NOMO-1 treated with DMSO at 0.1 percent for 48 hours (cell line): ENCODE data around the gene UCN2.
"Not testable (repeated sequence)": the region's sequence is repeated elsewhere in the genome, so short reads cannot be mapped to it uniquely, and the experiment has no call there.

ENCODE experiments used
- DNase-seq: peaks from one replicate; lab custom pipeline; 2025; ENCODE audit not compliant: unreplicated experiment; lab: John Stamatoyannopoulos, UW

UCN2 gene

DNA sequence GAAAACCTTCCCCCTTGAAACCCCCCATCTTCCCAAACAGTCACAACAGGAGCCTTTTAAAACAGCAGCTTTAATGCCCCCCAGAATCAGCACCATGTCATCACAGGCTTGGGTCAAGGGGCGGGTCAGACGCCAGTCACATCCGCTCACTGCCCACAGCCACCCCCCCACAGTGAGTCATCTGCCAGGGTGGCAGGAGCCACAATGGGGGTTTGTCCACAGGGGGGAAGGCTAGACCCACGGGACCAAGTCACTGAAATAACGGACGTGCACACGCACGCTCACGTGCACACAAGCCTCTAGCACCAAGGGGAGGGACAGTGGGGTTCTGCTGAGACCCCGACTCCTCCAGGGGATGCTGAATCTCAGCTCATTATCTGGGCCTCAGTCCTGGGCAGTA lies 441 bp upstream of the UCN2 start:
- peak; percentile 73 for DNase-seq

DNA sequence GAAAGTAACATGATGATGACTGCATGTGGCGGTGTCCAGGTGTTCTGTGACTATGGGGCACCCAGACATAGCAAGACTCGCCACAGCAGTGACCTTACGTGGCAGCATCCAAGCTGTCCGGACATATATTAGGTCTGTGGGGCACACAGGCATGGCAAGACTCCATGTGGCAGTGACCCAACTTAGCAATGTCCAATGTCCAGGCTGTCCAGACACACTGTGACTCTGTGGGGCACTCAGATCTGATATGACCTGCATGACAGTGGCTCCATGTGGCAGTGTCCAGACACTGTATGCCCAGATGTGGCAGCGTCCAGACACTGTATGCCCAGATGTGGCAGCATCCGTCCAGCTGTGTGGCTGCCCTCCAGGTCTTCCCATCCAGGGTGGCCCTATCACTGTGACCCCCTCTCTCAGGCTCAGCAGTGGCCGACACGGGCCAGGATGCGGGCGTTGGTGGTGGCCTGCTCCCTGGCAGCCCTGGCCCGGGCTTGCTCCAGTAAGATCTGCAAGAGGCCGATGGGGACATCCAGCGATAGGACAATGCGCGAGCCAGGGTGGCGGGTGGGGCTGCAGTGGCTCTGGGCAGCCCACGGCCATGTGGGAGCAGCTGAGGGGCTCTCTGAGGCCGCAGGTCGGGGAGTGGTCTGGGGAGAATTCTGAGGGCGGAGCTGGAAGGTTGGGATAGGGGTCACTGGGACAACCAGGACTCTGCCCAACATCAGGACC lies 1.1 kb downstream of the UCN2 start:
- DNase-seq: no peak

DNA sequence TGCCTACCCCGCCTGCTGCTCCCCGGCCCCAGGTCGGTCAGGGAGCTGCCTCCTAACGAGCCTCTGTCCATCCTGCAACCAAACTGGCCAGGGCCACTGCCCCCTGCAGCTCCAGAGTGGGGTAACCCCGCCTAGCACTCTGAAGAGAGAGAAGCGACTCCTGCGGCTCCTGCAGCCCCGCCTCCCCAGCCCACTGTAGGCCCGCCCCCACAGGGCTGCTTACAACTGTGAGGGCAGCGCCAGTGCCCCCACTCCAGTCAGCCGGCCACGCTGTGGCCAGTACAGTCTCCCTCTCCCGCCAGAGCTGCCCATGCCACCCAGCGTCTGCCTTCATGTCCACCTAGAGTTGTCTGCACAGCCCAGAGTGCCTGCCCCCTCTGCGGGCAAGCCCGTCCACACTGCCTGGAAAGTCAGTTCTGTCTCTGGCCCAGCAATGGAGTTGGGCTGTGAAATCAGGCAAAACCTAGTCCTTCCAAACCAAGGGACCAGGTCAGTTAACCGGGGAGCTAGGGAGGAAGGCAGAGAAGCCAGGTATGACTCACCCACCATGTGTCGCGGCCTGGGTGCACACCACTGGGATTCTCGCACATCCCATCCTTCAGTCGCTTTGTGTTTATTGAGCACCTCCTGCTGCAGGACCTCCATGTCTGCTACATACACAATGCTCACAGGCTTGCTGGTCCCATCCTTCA lies 2.4 kb downstream of the UCN2 start:
- peak; percentile 62 for DNase-seq

DNA sequence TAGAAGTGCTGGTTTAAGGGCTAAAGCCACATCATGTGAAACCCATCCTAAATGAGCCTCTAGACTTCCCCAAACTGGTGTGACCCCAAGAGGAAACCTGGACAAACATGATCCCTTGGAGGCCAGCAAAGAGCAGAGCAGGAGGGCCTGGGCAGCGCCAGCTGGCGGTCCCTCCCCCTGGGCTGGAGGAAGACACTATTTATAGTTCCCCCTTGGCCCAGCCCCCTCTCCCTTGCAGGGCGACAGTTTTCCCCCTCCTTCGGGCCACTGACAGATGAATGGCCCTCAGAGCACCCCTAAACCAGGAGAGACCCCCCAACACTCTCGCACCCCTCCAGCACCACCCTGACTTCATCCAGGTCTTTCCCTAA lies 2.9 kb downstream of the UCN2 start:
- DNase-seq: no peak

DNA sequence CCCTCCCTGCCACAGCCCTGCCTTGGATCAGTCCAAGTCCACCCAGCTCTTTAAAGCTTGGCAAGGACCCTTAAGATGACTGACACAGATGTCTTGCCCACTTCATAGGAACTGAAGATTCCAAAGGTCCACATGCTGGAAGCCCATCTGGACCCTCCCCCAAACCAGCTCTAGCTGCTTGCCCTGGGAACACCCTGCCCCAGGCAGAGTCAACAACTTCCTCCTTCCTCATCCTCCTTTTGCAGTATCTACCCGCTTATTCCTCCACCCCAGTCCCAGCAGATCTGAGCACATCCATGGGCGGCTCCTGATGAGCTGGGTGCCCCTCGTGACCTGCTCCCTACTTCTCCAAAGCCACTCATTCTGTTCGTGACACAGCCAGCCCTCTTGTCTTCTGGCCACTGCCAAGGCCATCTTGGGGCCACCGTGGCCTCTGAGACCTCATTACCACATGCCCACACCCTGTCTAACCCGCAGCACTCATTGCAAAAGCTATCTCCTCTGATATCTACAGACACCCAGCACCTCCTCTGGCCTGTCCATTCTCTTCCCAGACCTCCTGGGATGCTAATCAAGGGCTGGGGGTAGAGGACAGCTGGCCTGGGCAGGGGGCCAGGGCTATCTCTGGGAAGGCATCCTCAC lies 5.0 kb downstream of the UCN2 start:
- peak; percentile 48 for DNase-seq

DNA sequence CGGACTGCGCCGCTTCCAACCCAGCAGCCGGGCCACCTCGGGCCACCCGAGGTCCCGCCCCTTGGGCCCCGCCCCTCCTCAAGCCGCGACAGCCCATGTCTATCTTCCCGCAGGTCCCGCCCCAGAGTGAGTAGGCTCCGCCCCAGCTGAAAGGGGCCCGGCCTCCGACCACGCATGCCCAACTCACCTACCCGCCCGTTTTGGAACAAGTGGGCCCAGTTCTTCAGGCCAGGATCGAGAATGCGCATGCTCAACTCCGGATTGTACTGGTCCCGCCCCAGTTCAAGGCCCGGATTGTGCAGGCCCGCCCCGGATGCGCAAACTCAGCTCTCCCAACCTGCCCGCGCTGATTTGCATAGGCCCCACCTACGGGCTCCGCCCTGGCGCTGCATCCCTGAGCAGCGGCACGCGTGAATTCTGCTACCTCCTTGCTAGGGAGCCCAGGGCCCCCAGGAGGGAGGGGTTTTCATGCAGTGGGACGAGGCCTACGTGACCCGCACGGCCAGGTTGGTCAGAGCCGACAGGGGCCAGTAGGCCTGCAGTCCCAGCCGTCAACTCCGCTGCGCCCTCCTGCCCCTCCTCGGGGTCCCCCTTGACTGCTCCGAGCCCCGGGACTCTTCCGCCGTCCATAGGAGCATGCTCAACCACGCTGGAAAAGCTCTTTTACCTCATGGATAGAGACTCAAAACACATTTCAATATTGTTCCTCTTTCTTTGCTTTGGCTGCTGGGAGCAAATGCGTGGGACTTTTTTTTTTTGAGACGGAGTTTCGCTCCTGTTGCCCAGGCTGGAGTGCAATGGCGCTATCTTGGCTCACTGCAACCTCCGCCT lies 6.6 kb downstream of the UCN2 start, which contains the start of gene PFKFB4:
TSS of gene PFKFB4 (minus strand) at position 8 of the 831 bp plus-strand sequence. CDS start 26 bp downstream, outside the sequence.
- peak; percentile 99 for DNase-seq

DNA sequence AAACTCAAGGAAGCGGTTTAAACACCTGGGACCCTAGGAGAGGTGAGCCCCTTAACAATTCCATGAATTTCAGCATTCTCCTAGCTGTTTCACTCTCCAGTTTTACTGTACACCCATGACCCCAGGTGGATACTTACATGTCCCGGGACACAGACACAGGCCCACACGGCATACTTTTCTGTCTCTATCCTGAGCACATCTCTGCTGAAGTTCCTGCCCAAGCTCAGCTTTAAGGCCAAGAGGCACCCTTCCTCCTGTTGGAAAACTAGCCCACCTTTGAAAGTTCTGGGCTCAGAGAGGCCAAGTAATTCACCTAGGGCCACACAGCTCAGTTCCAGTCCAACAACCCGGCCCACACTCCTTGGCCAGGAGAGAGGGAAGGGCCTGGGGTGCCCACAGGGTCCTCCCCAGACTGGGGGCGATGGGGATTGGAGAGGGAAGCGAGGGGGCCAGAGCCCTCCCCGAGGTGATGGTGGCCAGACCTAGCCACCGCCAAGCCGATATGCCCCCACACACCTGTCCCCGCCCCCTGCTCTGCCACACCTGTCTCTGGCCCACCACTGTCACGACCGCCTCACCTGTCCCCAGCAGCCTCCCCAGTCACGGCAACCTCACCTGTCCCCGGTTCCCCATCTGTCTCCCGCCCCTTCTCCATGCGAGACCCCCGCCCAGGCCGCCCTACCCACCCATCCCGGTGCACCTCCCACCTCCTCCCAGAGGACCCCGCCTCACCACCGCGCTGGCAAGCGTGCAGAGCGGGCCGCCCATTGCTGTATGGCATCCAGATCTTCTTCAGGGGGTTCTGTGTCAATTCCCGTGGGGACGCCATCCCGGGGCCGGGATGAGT lies 7.4 kb downstream of the UCN2 start:
- peak; percentile 5 for DNase-seq

DNA sequence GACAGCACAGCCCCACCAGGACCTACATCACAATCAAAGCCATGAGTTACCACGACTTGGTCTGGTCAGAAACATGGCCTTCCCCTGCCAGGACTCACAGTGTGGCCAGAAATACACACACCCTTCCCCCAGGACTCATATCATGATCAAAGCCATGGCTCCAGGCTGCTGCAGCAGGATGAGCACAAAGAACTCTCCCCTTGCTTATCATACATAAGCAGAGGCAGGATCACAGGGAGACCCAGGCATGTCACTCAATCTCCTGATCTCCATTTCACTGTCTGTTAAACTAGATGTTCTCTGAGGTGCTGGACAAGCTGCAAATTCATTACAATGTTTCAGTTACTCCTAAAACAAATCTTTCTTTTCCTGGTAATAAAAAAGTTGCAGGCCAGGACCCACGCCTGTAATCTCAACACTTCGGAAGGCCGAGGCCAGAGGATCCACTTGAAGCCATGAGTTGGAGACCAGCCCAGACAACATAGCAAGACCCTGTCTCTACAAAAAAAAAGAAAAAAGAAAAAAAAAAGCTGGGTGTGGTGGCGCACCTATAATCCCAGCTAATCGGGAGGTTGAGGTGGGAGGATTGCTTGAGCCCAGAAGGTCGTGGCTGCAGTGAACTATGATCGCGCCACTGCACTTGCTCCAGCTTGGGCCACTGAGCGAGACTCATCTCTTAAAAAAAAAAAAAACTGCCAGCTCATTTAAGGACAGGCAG lies 8.2 kb downstream of the UCN2 start:
- no peak for DNase-seq

DNA sequence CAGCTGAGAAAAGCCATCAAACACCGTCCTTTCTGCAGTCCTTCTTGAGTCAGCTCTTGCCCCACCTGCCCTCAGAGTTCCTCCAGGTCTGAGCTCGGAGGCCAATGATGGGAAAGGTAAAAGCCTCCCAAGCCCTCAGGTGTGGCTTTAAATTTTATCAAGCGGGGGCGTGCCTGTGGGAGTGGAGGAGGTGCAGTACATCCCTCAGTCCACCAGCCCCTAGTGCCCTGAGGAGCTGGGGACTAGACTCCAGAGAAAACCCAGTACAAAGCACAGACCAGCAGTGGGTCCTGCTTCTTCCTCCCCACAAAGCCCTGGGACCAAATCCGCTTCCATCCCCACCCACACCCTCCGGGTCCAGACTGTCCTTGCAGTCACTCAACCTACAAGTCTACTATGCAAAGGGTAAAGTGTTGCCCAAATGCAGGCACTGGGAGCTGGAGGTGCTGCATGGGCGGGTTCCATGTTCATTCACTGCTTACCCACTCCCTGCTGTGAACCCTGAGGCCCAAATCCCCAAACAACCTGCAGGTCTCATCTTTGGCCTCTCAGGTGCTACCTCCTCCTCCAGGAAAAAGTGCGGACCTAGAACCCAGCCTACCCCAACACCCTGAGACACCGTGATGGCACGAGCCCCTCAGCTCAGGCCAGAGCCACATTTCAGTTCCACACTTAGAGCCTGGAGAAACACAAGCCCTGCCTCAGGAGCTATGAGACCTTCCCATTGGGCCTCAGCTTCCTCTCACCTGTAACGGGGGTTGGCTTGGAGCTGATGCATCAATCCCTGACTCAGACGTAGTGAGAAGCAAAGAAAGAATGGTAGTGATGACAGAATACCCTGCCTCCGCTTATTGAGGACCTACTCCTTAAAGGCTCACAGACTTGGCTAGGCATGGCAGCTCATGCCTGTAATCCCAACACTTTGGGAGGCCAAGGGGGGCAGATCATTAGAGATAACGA lies 9.4 kb downstream of the UCN2 start:
- no peak for DNase-seq

DNA sequence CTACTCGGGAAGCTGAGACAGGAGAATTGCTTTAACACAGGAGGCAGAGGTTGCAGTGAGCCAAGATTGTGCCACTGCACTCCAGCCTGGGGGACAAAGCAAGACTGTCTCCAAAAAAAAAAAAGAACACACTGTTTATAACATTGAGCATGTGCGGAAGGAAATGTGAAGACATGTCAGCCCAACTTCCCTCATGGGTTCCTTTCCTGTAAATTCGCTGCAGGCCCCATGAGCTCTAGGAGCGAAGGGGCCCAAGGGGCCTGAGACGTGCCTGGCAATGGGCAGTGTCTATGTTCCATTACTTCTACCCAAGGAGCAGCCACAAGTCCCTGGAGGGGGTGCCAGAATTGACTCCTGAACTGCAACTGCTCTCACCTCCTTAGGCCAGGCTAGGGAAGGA lies 10.2 kb downstream of the UCN2 start:
- no peak for DNase-seq

DNA sequence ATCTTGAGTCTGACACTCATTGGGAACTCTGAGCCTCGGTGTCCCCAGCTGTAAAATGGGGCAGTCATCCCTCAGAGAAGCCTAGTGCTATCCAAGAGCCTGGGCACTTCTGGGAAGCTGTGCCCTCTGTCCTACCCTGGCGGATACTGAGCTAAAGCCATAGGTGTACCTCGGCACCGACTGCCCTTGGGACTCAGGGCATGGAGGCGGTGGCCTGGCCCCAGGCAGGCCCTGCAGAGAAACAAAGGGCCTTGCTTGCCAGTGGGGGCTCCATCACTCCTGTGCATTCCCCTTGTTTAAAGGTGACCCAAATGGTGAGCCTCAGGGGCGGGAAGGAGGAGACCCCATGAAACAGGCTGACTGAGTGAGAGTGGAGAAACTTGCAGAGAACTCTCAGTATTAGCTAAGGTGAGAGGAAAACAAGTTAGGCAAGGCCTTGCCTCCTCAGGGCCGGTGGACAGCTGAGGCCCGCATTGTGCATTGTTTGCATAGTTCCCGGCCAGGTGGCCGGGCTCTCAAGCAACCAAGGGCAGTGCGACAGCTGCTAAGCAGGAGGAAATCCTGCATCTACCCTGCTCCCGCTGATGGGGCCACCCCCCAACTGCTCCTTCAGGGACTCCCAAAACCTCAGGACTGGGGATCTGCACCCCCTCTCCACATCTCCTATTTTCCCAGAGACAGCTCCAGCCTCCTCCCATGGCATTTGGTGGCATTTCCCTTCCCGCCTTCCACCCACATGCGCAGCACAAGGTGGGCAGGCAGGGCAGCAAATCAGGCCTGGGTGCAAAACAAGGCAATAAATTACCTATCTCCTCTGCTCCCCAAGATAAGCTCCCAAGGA lies 11.2 kb downstream of the UCN2 start:
- no peak for DNase-seq

DNA sequence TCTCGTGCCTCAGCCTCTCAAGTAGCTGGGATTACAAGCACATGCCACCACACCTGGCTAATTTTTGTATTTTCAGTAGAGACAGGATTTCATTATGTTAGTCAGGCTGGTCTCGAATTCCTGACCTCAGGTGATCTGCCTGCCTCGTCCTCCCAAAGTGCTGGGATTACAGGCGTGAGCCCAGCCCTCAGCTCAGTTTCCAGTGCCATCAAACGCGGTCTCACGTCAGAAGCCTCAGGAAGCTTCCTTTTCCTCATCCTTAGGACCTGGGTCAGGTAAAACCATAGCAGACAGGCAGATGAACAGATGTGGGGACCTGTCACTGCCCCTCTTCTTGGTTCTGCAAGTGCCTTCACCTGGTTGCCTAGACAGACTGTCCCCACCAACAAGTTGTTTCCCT lies 11.9 kb downstream of the UCN2 start:
- not testable (repeated sequence) for DNase-seq

DNA sequence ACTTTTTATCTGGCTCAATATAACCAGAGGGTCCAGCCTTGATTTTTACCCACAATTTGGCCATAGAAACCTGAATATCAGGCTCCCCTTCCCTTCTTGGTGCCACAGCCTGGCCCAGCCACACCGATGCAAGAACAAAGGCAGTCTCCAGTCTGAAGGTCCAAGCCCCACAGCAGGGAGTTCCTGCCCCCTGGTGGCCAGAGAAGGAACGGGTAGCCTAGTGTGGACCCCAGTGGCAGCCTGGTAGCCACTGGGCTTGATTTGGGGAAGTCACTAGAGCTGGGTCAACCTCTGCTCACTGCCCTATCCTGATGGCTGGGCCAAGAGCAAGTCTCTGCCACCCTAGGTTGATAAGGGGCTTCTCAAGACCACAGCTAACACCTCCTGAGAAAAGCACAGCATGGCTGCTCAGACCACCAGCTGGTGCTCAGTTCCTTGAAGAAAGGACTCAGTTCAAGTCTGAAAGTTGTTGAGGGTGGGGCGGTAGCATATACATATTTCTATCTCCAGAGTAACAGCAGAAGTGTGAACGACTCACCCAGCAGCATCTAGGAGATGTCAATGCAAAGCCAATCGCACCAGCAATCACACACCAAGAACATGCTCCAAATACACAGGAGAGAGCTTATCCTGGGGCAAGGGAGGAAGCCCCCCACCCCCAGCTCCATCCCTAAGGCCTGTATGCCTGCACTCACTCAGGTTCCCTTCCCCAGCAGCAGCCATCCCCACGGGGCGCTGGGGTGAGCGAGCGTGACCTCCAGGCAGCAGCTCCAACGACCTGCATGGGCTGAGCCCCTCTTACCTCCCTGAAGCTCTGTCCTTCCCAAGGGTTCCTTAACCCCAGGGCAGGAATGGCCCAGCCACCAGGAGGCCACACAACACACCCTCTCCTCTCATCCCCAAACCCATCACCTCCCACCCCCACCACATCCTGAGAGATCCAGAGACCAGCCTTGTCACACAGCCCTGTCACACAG lies 14.6 kb downstream of the UCN2 start:
- peak; percentile 88 for DNase-seq

DNA sequence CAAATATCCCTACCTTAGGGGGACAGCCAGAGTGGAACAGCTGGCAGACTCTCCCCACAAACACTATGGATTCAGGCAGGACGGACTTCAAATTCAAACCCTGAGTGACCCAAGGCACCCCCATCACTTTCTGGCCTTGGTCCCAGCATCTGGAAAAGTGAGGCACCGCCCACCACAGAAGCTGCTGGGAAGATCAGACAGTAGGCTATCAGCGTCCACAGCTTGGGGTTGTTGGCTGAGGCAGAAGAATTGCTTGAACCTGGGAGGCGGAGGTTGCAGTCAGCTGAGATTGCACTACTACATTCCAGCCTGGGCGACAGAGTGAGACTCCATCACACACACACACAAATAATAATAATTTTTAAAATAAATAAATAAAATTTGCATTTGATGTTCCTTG lies 15.5 kb downstream of the UCN2 start:
- no peak for DNase-seq

DNA sequence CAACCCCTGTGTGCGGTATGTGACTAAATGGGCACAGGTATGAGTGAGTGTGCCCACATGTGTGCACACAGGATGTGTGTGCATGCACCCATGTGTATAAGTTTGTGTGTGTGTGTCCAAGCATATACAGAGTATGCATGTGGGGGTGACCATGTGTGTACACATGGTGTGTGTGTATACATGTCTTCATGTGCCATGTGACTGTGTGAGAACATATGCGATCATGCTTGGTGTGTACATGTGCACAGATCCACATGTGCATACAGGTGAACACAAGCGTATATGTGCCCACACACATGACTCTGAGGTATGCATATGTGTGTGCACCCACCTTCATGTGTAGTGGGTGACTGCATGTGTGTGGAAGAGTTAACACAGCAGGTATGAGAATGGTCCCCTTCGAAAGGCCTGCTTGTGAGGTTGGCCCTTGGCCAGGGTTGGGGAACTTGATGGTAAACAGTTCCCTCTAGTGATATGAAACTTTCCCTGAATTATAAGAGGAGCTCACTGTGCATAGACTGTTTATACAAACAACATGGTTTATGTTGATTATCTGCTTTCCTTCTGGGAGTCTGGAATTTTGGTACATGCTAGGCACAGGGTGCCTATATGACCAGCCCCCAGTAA lies 17.3 kb downstream of the UCN2 start:
- no peak for DNase-seq

DNA sequence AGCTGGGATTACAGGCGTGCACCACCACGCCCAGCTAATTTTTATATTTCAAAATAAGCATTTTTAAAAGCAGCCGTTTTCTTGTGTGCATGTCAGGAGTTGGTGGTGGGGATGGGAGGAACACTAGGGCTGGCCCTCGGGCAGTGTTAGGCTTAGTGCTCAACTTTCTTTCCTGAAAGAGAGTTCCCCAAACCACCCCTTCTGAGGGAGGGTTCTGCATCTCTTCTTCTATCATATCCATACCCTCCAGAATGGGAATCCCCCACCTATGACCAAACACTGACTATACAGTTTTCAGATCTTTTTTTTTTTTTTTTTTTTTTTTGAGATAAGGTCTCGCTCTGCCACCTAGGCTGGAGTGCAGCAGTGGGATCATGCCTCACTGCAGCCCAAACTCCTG lies 19.4 kb downstream of the UCN2 start:
- DNase-seq: no peak
